HCT116 (cell line): ENCODE results near the gene KCND2. TPM values are rescaled to one million over a fixed set of nuclear protein-coding genes. Genes with fewer than 3 reads are reported as not detected.
A peak's percentile ranks its signal among the peaks of the same experiment; 100 is the strongest.

ENCODE experiments used
- ATAC-seq: fragments of 200-7000 bp; cut with Tn5 transposase; 2 replicates; pipeline ENCODE4 v1.9.1; 2020; ENCODE audit warnings: mild to moderate bottlenecking, moderate library complexity
- BruUV-seq: library from RNA; stranded (reverse); fragments of 400-500 nt; replicated peaks from 2 replicates; lab custom pipeline; 2021; lab: Mats Ljungman, UMichigan
- CTCF ChIA-PET: fragments of 300-600 bp; sonication (Branson Sonifier 250); formaldehyde crosslinking; loops from one replicate; lab custom pipeline; 2021; ENCODE audit warnings: antibody characterized with exemption; lab: Charles Lee
- POLR2A ChIA-PET: fragments of 300-600, 350-600 bp; sonication (Branson Sonifier 250); formaldehyde crosslinking; loops from one replicate; lab custom pipeline; 2021; ENCODE audit warnings: antibody characterized with exemption; lab: Charles Lee
- RAD21 ChIA-PET, 2 experiments: fragments of 300-600 bp; sonication (Branson Sonifier 250); formaldehyde crosslinking; loops; one replicate each; lab custom pipeline; 2023; ENCODE audit warnings: low total read pairs in 2 of 2; ENCODE audit not compliant: uncharacterized antibody in 2 of 2, unreplicated experiment in 2 of 2, low non-redundant PET in 1 of 2; lab: Charles Lee
- DNase-seq: peaks from one replicate; pipeline ENCODE4 v3.0.0-alpha.2; 2010; ENCODE audit warnings: low read depth, low spot score
- H2AFZ ChIP-seq: fragments of 200-600 bp; shearing (Covaris generic), sonication (generic); 2 replicates; pipeline ENCODE4 v1.6.1; 2017; ENCODE audit warnings: low read depth, mixed run types, mixed read lengths, antibody characterized with exemption, low read length; ENCODE audit not compliant: poor library complexity, severe bottlenecking
- H3K27ac ChIP-seq: 2 replicates; pipeline ENCODE4 v1.5.1; 2012; ENCODE audit warnings: low read depth, low read length
- H3K27me3 ChIP-seq: fragments of 200-600 bp; sonication (generic); 2 replicates; pipeline ENCODE4 v1.6.1; 2016; ENCODE audit warnings: mixed run types, low read length, mixed read lengths; ENCODE audit not compliant: insufficient read depth
- H3K36me3 ChIP-seq, 2 experiments: fragments of 200-500 bp in 1 of 2; fragments of 200-600 bp in 1 of 2; sonication (Bioruptor generic) in 1 of 2; sonication (generic) in 1 of 2; 2 replicates each; pipeline versions ENCODE4 v1.5.1 to v1.6.1; 2014 to 2016; ENCODE audit warnings: low read length in 2 of 2, inconsistent platforms in 1 of 2, mixed read lengths in 1 of 2, mixed run types in 1 of 2; ENCODE audit not compliant: insufficient read depth in 2 of 2, control insufficient read depth in 1 of 2
- H3K4me1 ChIP-seq, 2 experiments: fragments of 200-600 bp in 1 of 2; sonication (generic) in 1 of 2; 2 replicates each; pipeline versions ENCODE4 v1.5.1 to v1.6.1; 2012 to 2017; ENCODE audit warnings: low read length in 2 of 2, inconsistent platforms in 1 of 2, mild to moderate bottlenecking in 1 of 2, mixed read lengths in 1 of 2, mixed run types in 1 of 2, moderate library complexity in 1 of 2; ENCODE audit not compliant: insufficient read depth in 2 of 2, control insufficient read depth in 1 of 2
- H3K4me2 ChIP-seq: fragments of 200-600 bp; sonication (generic); 2 replicates; pipeline ENCODE4 v1.6.1; 2017; ENCODE audit warnings: mixed run types, low read length, mixed read lengths
- H3K4me3 ChIP-seq, 2 experiments: fragments of 200-600 bp in 1 of 2; sonication (generic) in 1 of 2; replicated peaks in 1 of 2; 2 replicates each; pipeline ENCODE4 v1.5.1; 2011 to 2016; ENCODE audit warnings: low read length in 2 of 2, control low read depth in 1 of 2, low read depth in 1 of 2, mild to moderate bottlenecking in 1 of 2, mixed read lengths in 1 of 2, mixed run types in 1 of 2
- H3K79me2 ChIP-seq: fragments of 200-600 bp; sonication (generic); 2 replicates; pipeline ENCODE4 v1.6.1; 2017; ENCODE audit warnings: mild to moderate bottlenecking, mixed run types, low read length, moderate library complexity, mixed read lengths; ENCODE audit not compliant: insufficient read depth
- H3K9ac ChIP-seq: fragments of 200-600 bp; sonication (generic); 2 replicates; pipeline ENCODE4 v1.6.1; 2016; ENCODE audit warnings: low read length, mixed read lengths
- H3K9me2 ChIP-seq: fragments of 200-600 bp; sonication (generic), shearing (Covaris generic); 2 replicates; pipeline ENCODE4 v1.6.1; 2017; ENCODE audit warnings: mixed run types, mild to moderate bottlenecking, moderate library complexity; ENCODE audit not compliant: insufficient read depth
- H3K9me3 ChIP-seq, 2 experiments: fragments of 200-500 bp in 1 of 2; fragments of 200-600 bp in 1 of 2; sonication (Bioruptor generic) in 1 of 2; sonication (generic) in 1 of 2; 2 replicates each; pipeline ENCODE4 v1.6.1; 2014 to 2017; ENCODE audit warnings: low read length in 2 of 2, mixed read lengths in 2 of 2, inconsistent platforms in 1 of 2, low read depth in 1 of 2, mild to moderate bottlenecking in 1 of 2, mixed run types in 1 of 2, moderate library complexity in 1 of 2; ENCODE audit not compliant: control insufficient read depth in 1 of 2, insufficient read depth in 1 of 2
- H4K20me1 ChIP-seq: fragments of 200-600 bp; sonication (generic), shearing (Covaris generic); 2 replicates; pipeline ENCODE4 v1.6.1; 2017; ENCODE audit warnings: mixed run types, mild to moderate bottlenecking, moderate library complexity; ENCODE audit not compliant: insufficient read depth
- ATF3 ChIP-seq: IDR thresholded peaks from 2 replicates; pipeline ENCODE4 v1.6.1; 2012
- CBX3 ChIP-seq: IDR thresholded peaks from 2 replicates; pipeline ENCODE4 v1.6.1; 2012; ENCODE audit warnings: low read depth
- EGR1 ChIP-seq: IDR thresholded peaks from 2 replicates; pipeline ENCODE4 v1.6.1; 2012; ENCODE audit warnings: low read depth
- EZH2phosphoT487 ChIP-seq: fragments of 200-600 bp; IDR thresholded peaks from 2 replicates; pipeline ENCODE4 v1.6.1; 2018; ENCODE audit warnings: antibody characterized with exemption, borderline replicate concordance
- FOSL1 ChIP-seq: IDR thresholded peaks from 2 replicates; pipeline ENCODE4 v1.6.1; 2012; ENCODE audit warnings: low read depth
- JUND ChIP-seq: IDR thresholded peaks from 2 replicates; pipeline ENCODE4 v1.6.1; 2012
- POLR2A ChIP-seq: IDR thresholded peaks from 2 replicates; pipeline ENCODE4 v1.7.0; 2011; ENCODE audit warnings: borderline replicate concordance; ENCODE audit not compliant: insufficient read depth, insufficient read length; ENCODE audit errors: extremely low read depth
- POLR2AphosphoS5 ChIP-seq: IDR thresholded peaks from 2 replicates; pipeline ENCODE4 v1.6.1; 2011; ENCODE audit warnings: mild to moderate bottlenecking, low read depth, low read length, moderate library complexity
- RAD21 ChIP-seq: IDR thresholded peaks from 2 replicates; pipeline ENCODE4 v1.6.1; 2012; ENCODE audit warnings: low read depth, mild to moderate bottlenecking
- SIN3A ChIP-seq: IDR thresholded peaks from 2 replicates; pipeline ENCODE4 v1.6.1; 2012; ENCODE audit warnings: low read depth
- SP1 ChIP-seq: IDR thresholded peaks from 2 replicates; pipeline ENCODE4 v1.6.1; 2012; ENCODE audit warnings: low read depth
- SRF ChIP-seq: IDR thresholded peaks from 2 replicates; pipeline ENCODE4 v1.6.1; 2012; ENCODE audit warnings: low read depth
- TCF7L2 ChIP-seq: IDR thresholded peaks from 2 replicates; pipeline ENCODE4 v1.7.0; 2011; ENCODE audit warnings: borderline replicate concordance, inconsistent platforms; ENCODE audit not compliant: insufficient read depth, insufficient read length; ENCODE audit errors: extremely low read depth
- YY1 ChIP-seq: IDR thresholded peaks from 2 replicates; pipeline ENCODE4 v1.6.1; 2011; ENCODE audit warnings: low read length, low read depth, moderate library complexity, mild to moderate bottlenecking; ENCODE audit not compliant: insufficient replicate concordance; ENCODE audit errors: extremely low read depth
- ZFX ChIP-seq: fragments of 450-650 bp; IDR thresholded peaks from 2 replicates; pipeline ENCODE4 v1.6.1; 2017
- ZNF274 ChIP-seq: fragments of 200-500 bp; sonication (Bioruptor generic); IDR thresholded peaks from 2 replicates; pipeline ENCODE4 v1.6.1; 2014; ENCODE audit warnings: mild to moderate bottlenecking, low read depth, low read length, inconsistent platforms
- intact Hi-C: fragments of 100-400 bp; cut with micrococcal nuclease; formaldehyde crosslinking; loops from 2 replicates; pipeline ENCODE4 v1.10.0; 2022
- total RNA-seq: library from RNA; stranded (reverse); gene quantifications from one replicate; pipeline ENCODE4 v1.2.1, GENCODE V29; 2021; ENCODE audit not compliant: unreplicated experiment
- TF ChIP-seq, protein P1 (sequence below): IDR thresholded peaks from 2 replicates; pipeline ENCODE4 v1.6.1; 2012; ENCODE audit warnings: low read depth
- TF ChIP-seq, protein P2 (sequence below), 3 experiments: fragments of 200-600 bp in 1 of 3; sonication (generic) in 1 of 3; IDR thresholded peaks in 2 of 3; conservative IDR thresholded peaks in 1 of 3; 2 replicates each; pipeline ENCODE4 v1.5.1; 2012 to 2017; ENCODE audit warnings: low read depth in 2 of 3, low read length in 2 of 3, antibody characterized with exemption in 1 of 3, borderline replicate concordance in 1 of 3, control low read depth in 1 of 3, mild to moderate bottlenecking in 1 of 3, mixed read lengths in 1 of 3, mixed run types in 1 of 3, moderate library complexity in 1 of 3; ENCODE audit not compliant: insufficient read depth in 1 of 3

Gene KCND2
- total RNA-seq, 1 experiment from 2014 or later = 0.05 TPM

- Histone ChIP-seq H2AFZ (peak overlapping the region; percentile 10), H3K9me3 (no peaks in the 10 kb centered on the region), H3K36me3 (no peaks in the 10 kb centered on the region), H3K4me2 (no peak overlapping the region), H4K20me1 (no peaks in the 10 kb centered on the region), H3K9me2 (no peaks in the 10 kb centered on the region), H3K9ac (no peak overlapping the region), H3K4me3 (no peak overlapping the region), H3K79me2 (no peaks in the 10 kb centered on the region), H3K27me3 (no peaks in the 10 kb centered on the region), H3K27ac (no peak overlapping the region), H3K4me1 (peaks cover 2 to 10% of the 10 kb centered on the region in 2 experiments; a peak in 3 of 4 replicates)
- ChIA-PET POLR2A (interaction anchor here (1.2 kb wide), 1 partner anchor 158 kb away, joined by 4 read pairs; the partner anchor contains the start of gene ING3), CTCF (interaction anchor here (0.6 to 3.4 kb wide), 15 partner anchors 9 to 1202 kb away, joined by 3 to 13 read pairs (median 4); no protein-coding TSS in a partner anchor), RAD21 (interaction anchor here (0.6 to 1.0 kb wide), 2 partner anchors 80 to 316 kb away, joined by 3 to 5 read pairs; no protein-coding TSS in a partner anchor)
- intact Hi-C loops = loop anchor here (1.0 to 5.0 kb wide), 4 partner anchors 149 to 1203 kb away; no protein-coding TSS in a partner anchor
- peak; percentile 65 for DNase-seq
- TF ChIP-seq, protein P1, sequence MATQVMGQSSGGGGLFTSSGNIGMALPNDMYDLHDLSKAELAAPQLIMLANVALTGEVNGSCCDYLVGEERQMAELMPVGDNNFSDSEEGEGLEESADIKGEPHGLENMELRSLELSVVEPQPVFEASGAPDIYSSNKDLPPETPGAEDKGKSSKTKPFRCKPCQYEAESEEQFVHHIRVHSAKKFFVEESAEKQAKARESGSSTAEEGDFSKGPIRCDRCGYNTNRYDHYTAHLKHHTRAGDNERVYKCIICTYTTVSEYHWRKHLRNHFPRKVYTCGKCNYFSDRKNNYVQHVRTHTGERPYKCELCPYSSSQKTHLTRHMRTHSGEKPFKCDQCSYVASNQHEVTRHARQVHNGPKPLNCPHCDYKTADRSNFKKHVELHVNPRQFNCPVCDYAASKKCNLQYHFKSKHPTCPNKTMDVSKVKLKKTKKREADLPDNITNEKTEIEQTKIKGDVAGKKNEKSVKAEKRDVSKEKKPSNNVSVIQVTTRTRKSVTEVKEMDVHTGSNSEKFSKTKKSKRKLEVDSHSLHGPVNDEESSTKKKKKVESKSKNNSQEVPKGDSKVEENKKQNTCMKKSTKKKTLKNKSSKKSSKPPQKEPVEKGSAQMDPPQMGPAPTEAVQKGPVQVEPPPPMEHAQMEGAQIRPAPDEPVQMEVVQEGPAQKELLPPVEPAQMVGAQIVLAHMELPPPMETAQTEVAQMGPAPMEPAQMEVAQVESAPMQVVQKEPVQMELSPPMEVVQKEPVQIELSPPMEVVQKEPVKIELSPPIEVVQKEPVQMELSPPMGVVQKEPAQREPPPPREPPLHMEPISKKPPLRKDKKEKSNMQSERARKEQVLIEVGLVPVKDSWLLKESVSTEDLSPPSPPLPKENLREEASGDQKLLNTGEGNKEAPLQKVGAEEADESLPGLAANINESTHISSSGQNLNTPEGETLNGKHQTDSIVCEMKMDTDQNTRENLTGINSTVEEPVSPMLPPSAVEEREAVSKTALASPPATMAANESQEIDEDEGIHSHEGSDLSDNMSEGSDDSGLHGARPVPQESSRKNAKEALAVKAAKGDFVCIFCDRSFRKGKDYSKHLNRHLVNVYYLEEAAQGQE = no peak
- TF ChIP-seq SRF (no peak), EZH2phosphoT487 (no peak), ZFX (no peak), TCF7L2 (no peak), ZNF274 (no peak), YY1 (no peak), SP1 (no peak), ATF3 (no peak), POLR2A (no peak), EGR1 (no peak), CBX3 (no peak; the same call in 1 of the 2 replicates), FOSL1 (no peak), JUND (no peak), POLR2AphosphoS5 (no peak), SIN3A (no peak), RAD21 (peak; percentile 56)
- TF ChIP-seq, protein P2, sequence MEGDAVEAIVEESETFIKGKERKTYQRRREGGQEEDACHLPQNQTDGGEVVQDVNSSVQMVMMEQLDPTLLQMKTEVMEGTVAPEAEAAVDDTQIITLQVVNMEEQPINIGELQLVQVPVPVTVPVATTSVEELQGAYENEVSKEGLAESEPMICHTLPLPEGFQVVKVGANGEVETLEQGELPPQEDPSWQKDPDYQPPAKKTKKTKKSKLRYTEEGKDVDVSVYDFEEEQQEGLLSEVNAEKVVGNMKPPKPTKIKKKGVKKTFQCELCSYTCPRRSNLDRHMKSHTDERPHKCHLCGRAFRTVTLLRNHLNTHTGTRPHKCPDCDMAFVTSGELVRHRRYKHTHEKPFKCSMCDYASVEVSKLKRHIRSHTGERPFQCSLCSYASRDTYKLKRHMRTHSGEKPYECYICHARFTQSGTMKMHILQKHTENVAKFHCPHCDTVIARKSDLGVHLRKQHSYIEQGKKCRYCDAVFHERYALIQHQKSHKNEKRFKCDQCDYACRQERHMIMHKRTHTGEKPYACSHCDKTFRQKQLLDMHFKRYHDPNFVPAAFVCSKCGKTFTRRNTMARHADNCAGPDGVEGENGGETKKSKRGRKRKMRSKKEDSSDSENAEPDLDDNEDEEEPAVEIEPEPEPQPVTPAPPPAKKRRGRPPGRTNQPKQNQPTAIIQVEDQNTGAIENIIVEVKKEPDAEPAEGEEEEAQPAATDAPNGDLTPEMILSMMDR (IDR thresholded peaks at IDR 0.05 in 2 of 3, conservative IDR thresholded peaks at IDR 0.05 in 1 of 3; ENCODE audit: borderline replicate concordance in 1 of 3, insufficient read depth in 1 of 3, low read depth in 2 of 3, low read length in 2 of 3) = peak; percentile 72 to 97 (median 97)
- ATAC-seq = peak; percentile 100
- no TSS peak for BruUV-seq
Measured at GRCh38 chr7:120792091-120792860, 519.3 kb downstream of the KCND2 start.
